ENCODE results near the gene ATXN7L3. TPM values are rescaled to one million over a fixed set of nuclear protein-coding genes. Genes with fewer than 3 reads are reported as not detected.
A peak's percentile ranks its signal among the peaks of the same experiment; 100 is the strongest.

Gene ATXN7L3
- total RNA-seq, 4 donors from 2014 or later = 44.1 to 77.4 (median 52.3) TPM

DNA sequence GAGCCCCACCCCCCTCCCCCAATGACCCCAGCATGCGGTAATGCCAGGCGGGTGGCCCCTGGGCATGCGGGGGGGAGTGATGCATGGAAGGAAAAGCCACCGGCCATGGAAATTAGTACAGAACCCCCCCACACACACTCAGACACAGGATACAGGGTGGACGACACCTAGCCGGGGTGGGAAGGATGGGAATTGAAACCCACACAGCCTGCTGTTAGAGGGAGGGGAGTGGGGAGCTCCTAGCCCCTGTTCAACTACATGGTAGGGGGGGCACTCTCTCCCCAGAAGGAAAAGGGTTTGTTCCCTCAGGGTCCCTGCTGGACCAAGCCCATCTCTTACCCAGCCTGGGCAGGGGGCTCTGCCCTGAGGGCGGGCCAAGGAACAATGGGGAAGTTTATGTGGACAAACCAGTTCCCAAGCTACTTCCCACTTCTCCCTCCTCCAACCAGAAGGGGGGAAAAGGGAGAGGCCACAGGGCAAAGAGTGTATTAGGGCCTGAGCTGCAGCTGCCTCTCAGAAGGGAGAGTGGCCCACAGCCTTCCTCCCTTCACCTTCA lies 7.7 kb downstream of the ATXN7L3 start:
- peak; percentile 67 for DNase-seq
- peak overlapping the region; percentile 59 to 69 (median 60) for H3K27ac ChIP-seq
- no peaks in the 10 kb centered on the region for H3K27me3 ChIP-seq
- H3K4me1 ChIP-seq = peaks cover 0 to 26% (median 22%) of the 10 kb centered on the region in 4 donors
- intact Hi-C loops (cut with DNase I; ENCODE audit: low total_unique reads) (loop anchor here (10.0 kb wide), 1 partner anchor 1987 kb away; no protein-coding TSS in a partner anchor), in situ Hi-C loops (cut with MboI; ENCODE audit: low pct_ligation_motif_present in 1 of 4, low pct_unique_long_range_greater_than_20kb in 1 of 4, low sequenced_read_pairs in 3 of 4) (no loop called here)
- no peak overlapping the region for H3K4me3 ChIP-seq
- peaks cover 0 to 26% (median 7%) of the 10 kb centered on the region in 4 donors for H3K36me3 ChIP-seq
- H3K9me3 ChIP-seq = no peaks in the 10 kb centered on the region
- WGBS, 2 donors (ENCODE audit: low coverage in 1 of 2) = 62% methylated on average over 7 of the region's 7 CpGs; no CpG with 5 or more reads in 1 of the 2 donors
- TF ChIP-seq POLR2AphosphoS5 (IDR thresholded peaks at IDR 0.05) (peak in 2 of 3 donors; percentile 20 to 35), EP300 (IDR thresholded peaks at IDR 0.05; ENCODE audit: low read depth) (no peak), POLR2A (IDR thresholded peaks at IDR 0.05) (peak; percentile 55)
- TF ChIP-seq, protein P1, sequence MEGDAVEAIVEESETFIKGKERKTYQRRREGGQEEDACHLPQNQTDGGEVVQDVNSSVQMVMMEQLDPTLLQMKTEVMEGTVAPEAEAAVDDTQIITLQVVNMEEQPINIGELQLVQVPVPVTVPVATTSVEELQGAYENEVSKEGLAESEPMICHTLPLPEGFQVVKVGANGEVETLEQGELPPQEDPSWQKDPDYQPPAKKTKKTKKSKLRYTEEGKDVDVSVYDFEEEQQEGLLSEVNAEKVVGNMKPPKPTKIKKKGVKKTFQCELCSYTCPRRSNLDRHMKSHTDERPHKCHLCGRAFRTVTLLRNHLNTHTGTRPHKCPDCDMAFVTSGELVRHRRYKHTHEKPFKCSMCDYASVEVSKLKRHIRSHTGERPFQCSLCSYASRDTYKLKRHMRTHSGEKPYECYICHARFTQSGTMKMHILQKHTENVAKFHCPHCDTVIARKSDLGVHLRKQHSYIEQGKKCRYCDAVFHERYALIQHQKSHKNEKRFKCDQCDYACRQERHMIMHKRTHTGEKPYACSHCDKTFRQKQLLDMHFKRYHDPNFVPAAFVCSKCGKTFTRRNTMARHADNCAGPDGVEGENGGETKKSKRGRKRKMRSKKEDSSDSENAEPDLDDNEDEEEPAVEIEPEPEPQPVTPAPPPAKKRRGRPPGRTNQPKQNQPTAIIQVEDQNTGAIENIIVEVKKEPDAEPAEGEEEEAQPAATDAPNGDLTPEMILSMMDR (IDR thresholded peaks at IDR 0.05) = no peak

DNA sequence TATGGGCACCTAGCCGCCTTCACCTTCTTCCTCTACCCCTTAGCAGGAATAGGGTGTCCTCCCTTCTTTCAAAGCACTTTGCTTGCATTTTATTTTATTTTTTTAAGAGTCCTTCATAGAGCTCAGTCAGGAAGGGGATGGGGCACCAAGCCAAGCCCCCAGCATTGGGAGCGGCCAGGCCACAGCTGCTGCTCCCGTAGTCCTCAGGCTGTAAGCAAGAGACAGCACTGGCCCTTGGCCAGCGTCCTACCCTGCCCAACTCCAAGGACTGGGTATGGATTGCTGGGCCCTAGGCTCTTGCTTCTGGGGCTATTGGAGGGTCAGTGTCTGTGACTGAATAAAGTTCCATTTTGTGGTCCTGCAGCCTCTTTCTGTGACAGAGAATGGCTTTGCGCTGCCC lies 8.3 kb downstream of the ATXN7L3 start:
- in situ Hi-C loops (cut with MboI; ENCODE audit: low pct_ligation_motif_present in 1 of 4, low pct_unique_long_range_greater_than_20kb in 1 of 4, low sequenced_read_pairs in 3 of 4) = no loop called here
- peak overlapping the region in 3 of 4 donors; percentile 59 to 69 (median 59) for H3K27ac ChIP-seq

DNA sequence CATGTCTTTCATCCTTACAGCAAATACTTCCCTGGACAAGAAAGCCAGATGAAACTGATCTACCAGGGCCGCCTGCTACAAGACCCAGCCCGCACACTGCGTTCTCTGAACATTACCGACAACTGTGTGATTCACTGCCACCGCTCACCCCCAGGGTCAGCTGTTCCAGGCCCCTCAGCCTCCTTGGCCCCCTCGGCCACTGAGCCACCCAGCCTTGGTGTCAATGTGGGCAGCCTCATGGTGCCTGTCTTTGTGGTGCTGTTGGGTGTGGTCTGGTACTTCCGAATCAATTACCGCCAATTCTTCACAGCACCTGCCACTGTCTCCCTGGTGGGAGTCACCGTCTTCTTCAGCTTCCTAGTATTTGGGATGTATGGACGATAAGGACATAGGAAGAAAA lies 9.2 kb downstream of the ATXN7L3 start:
- H3K4me1 ChIP-seq = peaks cover 4 to 29% (median 28%) of the 10 kb centered on the region in 4 donors
- H3K9me3 ChIP-seq = no peaks in the 10 kb centered on the region
- no peak overlapping the region for H3K27ac ChIP-seq
- DNase-seq = no peak
- intact Hi-C loops (cut with DNase I; ENCODE audit: low total_unique reads) = loop anchor here (10.0 kb wide), 1 partner anchor 1986 kb away; no protein-coding TSS in a partner anchor
- in situ Hi-C loops (cut with MboI; ENCODE audit: low pct_ligation_motif_present in 1 of 4, low pct_unique_long_range_greater_than_20kb in 1 of 4, low sequenced_read_pairs in 3 of 4) = no loop called here
- H3K36me3 ChIP-seq = peaks cover 0 to 26% (median 7%) of the 10 kb centered on the region in 4 donors
- WGBS, 2 donors (ENCODE audit: low coverage in 1 of 2) = 91% methylated on average over 10 of the region's 10 CpGs; no CpG with 5 or more reads in 1 of the 2 donors
- H3K27me3 ChIP-seq = no peaks in the 10 kb centered on the region
- H3K4me3 ChIP-seq = no peak overlapping the region
- TF ChIP-seq POLR2A (IDR thresholded peaks at IDR 0.05) = no peak
- TF ChIP-seq, protein P1 (IDR thresholded peaks at IDR 0.05) = no peak
- TF ChIP-seq EP300 (IDR thresholded peaks at IDR 0.05; ENCODE audit: low read depth) = no peak
- TF ChIP-seq POLR2AphosphoS5 (IDR thresholded peaks at IDR 0.05) = no peak

More for the DNA sequence above, 8.3 kb downstream of the ATXN7L3 start:
- no peak for TF ChIP-seq EP300 (IDR thresholded peaks at IDR 0.05; ENCODE audit: low read depth)
- TF ChIP-seq POLR2A (IDR thresholded peaks at IDR 0.05) = no peak
- TF ChIP-seq, protein P1 (IDR thresholded peaks at IDR 0.05) = no peak
- TF ChIP-seq POLR2AphosphoS5 (IDR thresholded peaks at IDR 0.05) = no peak
- peaks cover 0 to 24% (median 22%) of the 10 kb centered on the region in 4 donors for H3K4me1 ChIP-seq
- H3K4me3 ChIP-seq = no peak overlapping the region
- H3K27me3 ChIP-seq = no peaks in the 10 kb centered on the region
- 81% methylated on average over 5 of the region's 5 CpGs; no CpG with 5 or more reads in 1 of the 2 donors for WGBS, 2 donors (ENCODE audit: low coverage in 1 of 2)
- peaks cover 0 to 26% (median 7%) of the 10 kb centered on the region in 4 donors for H3K36me3 ChIP-seq
- no peak for DNase-seq
- H3K9me3 ChIP-seq = no peaks in the 10 kb centered on the region
- intact Hi-C loops (cut with DNase I; ENCODE audit: low total_unique reads) = loop anchor here (10.0 kb wide), 1 partner anchor 1987 kb away; no protein-coding TSS in a partner anchor

DNA sequence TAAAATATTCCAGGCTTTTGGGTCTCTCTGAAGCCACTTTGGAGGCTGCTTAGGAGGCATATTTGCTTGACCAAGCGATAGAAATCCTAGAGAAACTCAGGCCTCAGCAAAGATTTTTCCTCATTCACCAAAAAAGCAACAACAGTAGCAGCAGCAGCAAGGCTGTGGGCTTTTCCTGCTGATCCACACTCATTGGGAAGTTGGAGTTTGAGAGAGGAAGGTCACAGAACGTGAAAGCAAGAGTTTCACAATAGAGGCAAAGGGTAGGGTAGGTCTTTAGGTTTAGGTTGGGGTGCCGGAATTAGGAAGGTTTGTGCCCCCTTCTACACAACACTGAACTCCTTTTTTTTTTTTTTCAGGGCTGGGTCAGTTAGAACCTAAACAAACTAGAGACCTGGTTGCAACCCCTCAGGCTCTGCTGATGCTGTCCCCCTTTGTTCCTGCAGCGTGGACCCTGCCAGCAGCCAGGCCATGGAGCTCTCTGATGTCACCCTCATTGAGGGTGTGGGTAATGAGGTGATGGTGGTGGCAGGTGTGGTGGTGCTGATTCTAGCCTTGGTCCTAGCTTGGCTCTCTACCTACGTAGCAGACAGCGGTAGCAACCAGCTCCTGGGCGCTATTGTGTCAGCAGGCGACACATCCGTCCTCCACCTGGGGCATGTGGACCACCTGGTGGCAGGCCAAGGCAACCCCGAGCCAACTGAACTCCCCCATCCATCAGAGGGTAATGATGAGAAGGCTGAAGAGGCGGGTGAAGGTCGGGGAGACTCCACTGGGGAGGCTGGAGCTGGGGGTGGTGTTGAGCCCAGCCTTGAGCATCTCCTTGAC lies 10.9 kb downstream of the ATXN7L3 start:
- H3K4me3 ChIP-seq = no peak overlapping the region
- in situ Hi-C loops (cut with MboI; ENCODE audit: low pct_ligation_motif_present in 1 of 4, low pct_unique_long_range_greater_than_20kb in 1 of 4, low sequenced_read_pairs in 3 of 4) (no loop called here), intact Hi-C loops (cut with DNase I; ENCODE audit: low total_unique reads) (loop anchor here (10.0 kb wide), 1 partner anchor 956 kb away; the partner anchor contains the start of gene HEXIM1)
- H3K27me3 ChIP-seq = no peaks in the 10 kb centered on the region
- 88 to 100% methylated on average over 7 to 12 of the region's 12 CpGs for WGBS, 2 donors (ENCODE audit: low coverage in 1 of 2)
- H3K27ac ChIP-seq = peak overlapping the region; percentile 95 to 97 (median 96)
- DNase-seq = no peak
- H3K36me3 ChIP-seq = peaks cover 0 to 12% (median 3%) of the 10 kb centered on the region in 4 donors
- H3K9me3 ChIP-seq = no peaks in the 10 kb centered on the region
- no peak for TF ChIP-seq POLR2A (IDR thresholded peaks at IDR 0.05)
- no peak for TF ChIP-seq EP300 (IDR thresholded peaks at IDR 0.05; ENCODE audit: low read depth)
- TF ChIP-seq POLR2AphosphoS5 (IDR thresholded peaks at IDR 0.05) = no peak
- TF ChIP-seq, protein P1 (IDR thresholded peaks at IDR 0.05) = no peak
- H3K4me1 ChIP-seq = peaks cover 11 to 41% (median 36%) of the 10 kb centered on the region in 4 donors
